ENCODE results near the gene KIF3A.

GRCh38 chr5:132677682-132678400, 59.5 kb downstream of the KIF3A start:
- TF ChIP-seq CTCF (IDR thresholded peaks at IDR 0.05) (no peak), POLR2A (IDR thresholded peaks at IDR 0.05) (no peak)
